ENCODE measurements around the gene SARNP.

SARNP gene

GRCh38 chr12:55720894-55721444, 96.6 kb downstream of the SARNP start:
- no peaks in the 10 kb centered on the region for H3K9me3 ChIP-seq (ENCODE audit: control insufficient read depth in 2 of 2, low read length in 2 of 2)
- peaks cover 65 to 77% of the 10 kb centered on the region in 2 donors for H3K4me1 ChIP-seq (ENCODE audit: control insufficient read depth in 2 of 2, insufficient read depth in 2 of 2, low read length in 2 of 2)
- H3K4me3 ChIP-seq (ENCODE audit: low read length in 2 of 2) = peak overlapping the region; percentile 54 to 76
- peak overlapping the region; percentile 51 to 79 for H3K9ac ChIP-seq (ENCODE audit: low read depth in 1 of 2, low read length in 2 of 2)
- H3K27me3 ChIP-seq (ENCODE audit: control insufficient read depth in 2 of 2, insufficient read depth in 2 of 2, low read length in 2 of 2) = no peaks in the 10 kb centered on the region
- H3K36me3 ChIP-seq (ENCODE audit: control insufficient read depth in 2 of 2, insufficient read depth in 2 of 2, low read length in 2 of 2) = peaks cover 23 to 30% of the 10 kb centered on the region in 2 donors
- H3K27ac ChIP-seq (ENCODE audit: low read depth in 2 of 2, low read length in 2 of 2) = peak overlapping the region; percentile 85 to 93

GRCh38 chr12:55720071-55720564, 97.4 kb downstream of the SARNP start, which contains the start of gene RDH5:
Gene RDH5, plus strand, starts transcription at chr12:55720393. Its CDS starts 792 bp downstream, at chr12:55721185.
- Histone ChIP-seq H3K4me1 (ENCODE audit: control insufficient read depth in 2 of 2, insufficient read depth in 2 of 2, low read length in 2 of 2) (peaks cover 71 to 82% of the 10 kb centered on the region in 2 donors), H3K27me3 (ENCODE audit: control insufficient read depth in 2 of 2, insufficient read depth in 2 of 2, low read length in 2 of 2) (no peaks in the 10 kb centered on the region), H3K27ac (ENCODE audit: low read depth in 2 of 2, low read length in 2 of 2) (peak within 1 kb of the TSS; percentile 85 to 93), H3K36me3 (ENCODE audit: control insufficient read depth in 2 of 2, insufficient read depth in 2 of 2, low read length in 2 of 2) (peaks cover 16 to 22% of the 10 kb centered on the region in 2 donors), H3K9me3 (ENCODE audit: control insufficient read depth in 2 of 2, low read length in 2 of 2) (no peaks in the 10 kb centered on the region), H3K9ac (ENCODE audit: low read depth in 1 of 2, low read length in 2 of 2) (peak within 1 kb of the TSS; percentile 51 to 79), H3K4me3 (ENCODE audit: low read length in 2 of 2) (peak within 1 kb of the TSS; percentile 54 to 76)

DNA sequence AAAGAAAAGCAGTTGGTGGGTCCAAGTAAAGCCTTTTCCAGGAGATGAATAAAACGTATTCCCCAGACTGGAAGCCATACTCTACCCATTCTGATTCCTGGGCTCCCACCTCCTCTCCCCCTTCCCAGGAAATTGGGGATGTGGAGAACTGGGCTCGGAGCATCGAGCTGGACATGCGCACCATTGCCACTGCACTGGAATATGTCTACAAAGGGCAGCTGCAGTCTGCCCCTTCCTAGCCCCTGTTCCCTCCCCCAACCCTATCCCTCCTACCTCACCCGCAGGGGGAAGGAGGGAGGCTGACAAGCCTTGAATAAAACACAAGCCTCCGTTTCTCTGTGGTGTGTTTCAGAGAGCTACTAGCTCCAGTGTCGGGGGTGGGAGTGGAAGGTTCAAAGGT, 98.2 kb downstream of the SARNP start:
- Histone ChIP-seq H3K4me1 (ENCODE audit: control insufficient read depth in 2 of 2, insufficient read depth in 2 of 2, low read length in 2 of 2) (peaks cover 64 to 76% of the 10 kb centered on the region in 2 donors), H3K27ac (ENCODE audit: low read depth in 2 of 2, low read length in 2 of 2) (peak overlapping the region; percentile 85 to 93), H3K36me3 (ENCODE audit: control insufficient read depth in 2 of 2, insufficient read depth in 2 of 2, low read length in 2 of 2) (peaks cover 8 to 15% of the 10 kb centered on the region in 2 donors), H3K27me3 (ENCODE audit: control insufficient read depth in 2 of 2, insufficient read depth in 2 of 2, low read length in 2 of 2) (no peaks in the 10 kb centered on the region), H3K9ac (ENCODE audit: low read depth in 1 of 2, low read length in 2 of 2) (peak overlapping the region; percentile 14 to 52), H3K4me3 (ENCODE audit: low read length in 2 of 2) (no peak overlapping the region), H3K9me3 (ENCODE audit: control insufficient read depth in 2 of 2, low read length in 2 of 2) (no peaks in the 10 kb centered on the region)

- H3K9me3 ChIP-seq (ENCODE audit: control insufficient read depth in 2 of 2, low read length in 2 of 2) = no peaks in the 10 kb centered on the region
- H3K36me3 ChIP-seq (ENCODE audit: control insufficient read depth in 2 of 2, insufficient read depth in 2 of 2, low read length in 2 of 2) = peaks cover 4 to 9% of the 10 kb centered on the region in 2 donors
- peak overlapping the region; percentile 26 to 95 for H3K27ac ChIP-seq (ENCODE audit: low read depth in 2 of 2, low read length in 2 of 2)
- H3K4me1 ChIP-seq (ENCODE audit: control insufficient read depth in 2 of 2, insufficient read depth in 2 of 2, low read length in 2 of 2) = peaks cover 58 to 70% of the 10 kb centered on the region in 2 donors
- H3K4me3 ChIP-seq (ENCODE audit: low read length in 2 of 2) = no peak overlapping the region
- H3K9ac ChIP-seq (ENCODE audit: low read depth in 1 of 2, low read length in 2 of 2) = peak overlapping the region in 1 of 2 donors; percentile 19
- no peaks in the 10 kb centered on the region for H3K27me3 ChIP-seq (ENCODE audit: control insufficient read depth in 2 of 2, insufficient read depth in 2 of 2, low read length in 2 of 2)
Measured at GRCh38 chr12:55718624-55719275, 98.8 kb downstream of the SARNP start.

GRCh38 chr12:55718015-55718414, 99.5 kb downstream of the SARNP start:
- Histone ChIP-seq H3K27ac (ENCODE audit: low read depth in 2 of 2, low read length in 2 of 2) (peak overlapping the region; percentile 95), H3K4me1 (ENCODE audit: control insufficient read depth in 2 of 2, insufficient read depth in 2 of 2, low read length in 2 of 2) (peaks cover 55 to 64% of the 10 kb centered on the region in 2 donors), H3K9ac (ENCODE audit: low read depth in 1 of 2, low read length in 2 of 2) (no peak overlapping the region)

DNA sequence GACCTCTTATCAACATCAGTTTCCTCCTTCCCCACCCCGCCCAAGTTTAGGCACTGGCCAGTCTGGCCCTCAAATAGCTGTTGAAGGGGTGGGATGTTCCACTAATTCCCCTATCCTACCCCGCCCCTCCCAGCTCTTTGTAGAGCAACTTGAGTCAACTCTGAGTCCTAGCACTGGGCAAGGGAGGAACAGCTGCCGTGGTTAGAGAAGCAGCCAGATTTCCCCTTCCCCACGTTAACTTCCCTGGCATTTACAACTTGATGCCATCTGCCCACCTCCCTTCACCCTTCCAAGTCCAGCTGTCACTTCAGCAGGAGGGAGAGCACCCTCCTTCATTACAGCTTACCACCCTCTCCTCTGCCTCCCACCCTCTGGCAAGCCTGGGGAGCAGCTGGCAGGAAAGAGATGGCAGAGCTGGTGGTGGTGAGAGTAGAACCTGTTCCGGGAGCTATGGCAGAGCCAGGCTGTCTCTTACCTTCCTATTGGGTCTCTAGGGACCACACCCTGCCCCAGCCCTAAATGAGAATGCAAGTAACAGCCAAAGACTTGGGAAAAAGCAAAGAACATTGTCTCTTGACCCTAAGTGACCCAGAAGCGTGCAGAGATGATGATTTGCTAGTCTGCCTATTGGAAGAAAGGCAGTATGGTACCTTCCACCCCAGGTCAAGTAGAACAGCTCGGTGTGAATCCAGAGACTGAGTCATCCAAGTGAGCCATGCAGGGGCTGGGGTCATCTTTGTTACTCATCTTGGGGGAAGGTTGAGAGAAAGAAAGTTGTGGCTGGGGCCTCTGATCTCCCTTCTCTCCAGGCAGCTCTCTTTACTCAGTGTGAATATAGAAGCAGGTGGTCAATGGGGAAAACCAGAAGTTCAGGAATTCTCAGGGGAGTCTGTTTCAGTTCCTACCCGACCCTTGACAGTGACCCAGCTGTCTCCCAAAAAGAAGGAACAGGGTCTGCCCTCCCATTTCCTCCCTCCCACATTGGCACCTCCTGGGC, 100.2 kb downstream of the SARNP start:
- no peaks in the 10 kb centered on the region for H3K9me3 ChIP-seq (ENCODE audit: control insufficient read depth in 2 of 2, low read length in 2 of 2)
- peaks cover 0 to 4% of the 10 kb centered on the region in 2 donors for H3K36me3 ChIP-seq (ENCODE audit: control insufficient read depth in 2 of 2, insufficient read depth in 2 of 2, low read length in 2 of 2)
- H3K27me3 ChIP-seq (ENCODE audit: control insufficient read depth in 2 of 2, insufficient read depth in 2 of 2, low read length in 2 of 2) = no peaks in the 10 kb centered on the region
- H3K9ac ChIP-seq (ENCODE audit: low read depth in 1 of 2, low read length in 2 of 2) = peak overlapping the region; percentile 82 to 94
- peaks cover 55 to 60% of the 10 kb centered on the region in 2 donors for H3K4me1 ChIP-seq (ENCODE audit: control insufficient read depth in 2 of 2, insufficient read depth in 2 of 2, low read length in 2 of 2)
- H3K4me3 ChIP-seq (ENCODE audit: low read length in 2 of 2) = peak overlapping the region; percentile 85 to 93
- H3K27ac ChIP-seq (ENCODE audit: low read depth in 2 of 2, low read length in 2 of 2) = peak overlapping the region; percentile 95

More at GRCh38 chr12:55718015-55718414, 99.5 kb downstream of the SARNP start:
- Histone ChIP-seq H3K9me3 (ENCODE audit: control insufficient read depth in 2 of 2, low read length in 2 of 2) (no peaks in the 10 kb centered on the region), H3K4me3 (ENCODE audit: low read length in 2 of 2) (peak overlapping the region in 1 of 2 donors; percentile 85), H3K36me3 (ENCODE audit: control insufficient read depth in 2 of 2, insufficient read depth in 2 of 2, low read length in 2 of 2) (peaks cover 0 to 4% of the 10 kb centered on the region in 2 donors), H3K27me3 (ENCODE audit: control insufficient read depth in 2 of 2, insufficient read depth in 2 of 2, low read length in 2 of 2) (no peaks in the 10 kb centered on the region)

DNA sequence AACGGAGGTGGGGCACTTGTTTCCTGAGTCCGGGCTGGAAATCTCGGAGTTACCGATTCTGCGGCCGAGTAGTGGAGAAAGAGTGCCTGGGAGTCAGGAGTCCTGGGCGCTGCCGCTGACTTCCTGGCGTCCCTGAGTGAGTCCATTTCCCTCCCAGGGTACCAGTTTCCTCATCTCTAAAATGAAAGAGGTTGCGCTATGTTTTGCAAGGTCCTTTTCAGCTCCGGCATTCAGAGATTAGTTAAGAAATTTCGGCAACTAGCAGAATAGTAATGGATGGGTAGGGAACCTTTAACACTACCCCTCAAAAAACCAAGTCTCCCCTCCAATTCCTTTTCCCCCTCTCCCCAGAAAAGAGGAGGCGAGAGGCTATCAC, 101.0 kb downstream of the SARNP start:
- Histone ChIP-seq H3K4me1 (ENCODE audit: control insufficient read depth in 2 of 2, insufficient read depth in 2 of 2, low read length in 2 of 2) (peaks cover 54 to 57% of the 10 kb centered on the region in 2 donors), H3K4me3 (ENCODE audit: low read length in 2 of 2) (peak overlapping the region; percentile 85 to 93), H3K9ac (ENCODE audit: low read depth in 1 of 2, low read length in 2 of 2) (peak overlapping the region; percentile 82 to 94), H3K27ac (ENCODE audit: low read depth in 2 of 2, low read length in 2 of 2) (peak overlapping the region; percentile 95), H3K36me3 (ENCODE audit: control insufficient read depth in 2 of 2, insufficient read depth in 2 of 2, low read length in 2 of 2) (peaks cover 0 to 4% of the 10 kb centered on the region in 2 donors), H3K9me3 (ENCODE audit: control insufficient read depth in 2 of 2, low read length in 2 of 2) (no peaks in the 10 kb centered on the region), H3K27me3 (ENCODE audit: control insufficient read depth in 2 of 2, insufficient read depth in 2 of 2, low read length in 2 of 2) (no peaks in the 10 kb centered on the region)

DNA sequence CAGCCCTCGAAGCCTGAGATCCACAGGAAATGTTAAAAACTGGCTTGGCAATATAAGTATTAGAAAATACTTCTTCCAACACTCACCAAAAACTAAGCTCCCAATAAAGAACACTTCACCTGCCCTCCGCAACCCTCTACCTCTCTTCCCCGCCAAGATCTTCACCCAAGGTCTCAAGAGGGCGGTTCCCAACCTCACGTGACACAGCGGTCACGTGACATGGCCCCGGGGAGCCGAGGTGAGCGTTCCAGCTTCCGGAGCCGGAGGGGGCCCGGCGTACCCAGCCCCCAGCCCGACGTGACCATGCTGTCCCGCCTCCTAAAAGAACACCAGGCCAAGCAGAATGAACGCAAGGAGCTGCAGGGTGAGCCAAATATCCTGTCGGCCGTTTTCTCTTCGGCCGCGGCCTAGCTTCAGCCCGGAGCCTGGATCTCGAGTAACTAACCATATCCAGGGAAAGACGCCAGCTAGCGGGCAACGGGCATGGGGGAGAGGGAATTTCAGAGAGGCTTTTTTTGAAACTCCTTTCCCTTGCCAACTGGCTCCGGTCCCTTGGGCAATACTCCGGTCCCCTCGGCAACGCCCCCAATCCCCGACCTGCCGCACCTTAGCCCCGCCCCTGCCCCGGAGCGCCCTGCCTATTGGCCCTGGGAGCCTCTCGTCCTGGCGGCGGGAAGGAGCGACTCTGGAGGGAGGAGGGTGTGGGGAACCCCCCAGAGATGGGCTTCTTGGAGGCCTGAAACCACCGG, 101.5 kb downstream of the SARNP start, which contains the start of gene BLOC1S1:
Gene BLOC1S1 (plus strand): TSS at position 214 of the 749 bp plus-strand sequence. CDS start 6 bp downstream, at position 220.
- no peaks in the 10 kb centered on the region for H3K27me3 ChIP-seq (ENCODE audit: control insufficient read depth in 2 of 2, insufficient read depth in 2 of 2, low read length in 2 of 2)
- H3K9ac ChIP-seq (ENCODE audit: low read depth in 1 of 2, low read length in 2 of 2) = peak within 1 kb of the TSS; percentile 82 to 94
- H3K4me3 ChIP-seq (ENCODE audit: low read length in 2 of 2) = peak within 1 kb of the TSS; percentile 85 to 93
- H3K9me3 ChIP-seq (ENCODE audit: control insufficient read depth in 2 of 2, low read length in 2 of 2) = no peaks in the 10 kb centered on the region
- H3K36me3 ChIP-seq (ENCODE audit: control insufficient read depth in 2 of 2, insufficient read depth in 2 of 2, low read length in 2 of 2) = peaks cover 0 to 4% of the 10 kb centered on the region in 2 donors
- peak within 1 kb of the TSS; percentile 95 for H3K27ac ChIP-seq (ENCODE audit: low read depth in 2 of 2, low read length in 2 of 2)
- peaks cover 49 to 51% of the 10 kb centered on the region in 2 donors for H3K4me1 ChIP-seq (ENCODE audit: control insufficient read depth in 2 of 2, insufficient read depth in 2 of 2, low read length in 2 of 2)

DNA sequence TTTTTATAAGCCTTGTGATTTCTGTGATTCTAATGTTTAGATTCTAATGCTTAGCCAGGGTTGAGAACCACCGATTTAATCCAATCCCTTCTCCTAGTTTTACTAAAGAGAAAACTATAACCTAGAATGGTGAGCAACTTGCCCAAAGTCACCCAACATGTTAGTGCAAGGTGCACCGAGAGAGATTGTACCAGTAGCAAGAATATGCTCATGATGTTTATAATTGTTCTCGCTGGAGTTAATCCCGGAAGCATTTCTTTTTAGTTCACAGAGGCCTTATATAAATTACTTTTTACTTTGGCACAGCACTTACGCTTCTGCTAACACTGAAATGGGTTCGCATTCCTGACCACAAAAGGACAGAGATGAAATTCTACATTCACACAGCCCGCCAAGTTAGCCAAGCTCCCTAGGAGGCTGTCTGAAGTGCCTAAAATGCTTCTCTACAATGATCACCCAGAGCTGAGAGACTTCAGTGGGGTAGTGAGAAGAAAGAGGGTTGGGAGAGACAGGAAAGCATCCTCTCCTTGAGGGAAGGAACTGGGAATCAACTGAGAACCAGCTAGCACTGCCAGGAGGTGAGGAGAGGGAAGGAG, 102.3 kb downstream of the SARNP start:
- peak overlapping the region; percentile 95 for H3K27ac ChIP-seq (ENCODE audit: low read depth in 2 of 2, low read length in 2 of 2)
- peaks cover 0 to 4% of the 10 kb centered on the region in 2 donors for H3K36me3 ChIP-seq (ENCODE audit: control insufficient read depth in 2 of 2, insufficient read depth in 2 of 2, low read length in 2 of 2)
- H3K4me1 ChIP-seq (ENCODE audit: control insufficient read depth in 2 of 2, insufficient read depth in 2 of 2, low read length in 2 of 2) = peaks cover 43 to 44% of the 10 kb centered on the region in 2 donors
- no peaks in the 10 kb centered on the region for H3K9me3 ChIP-seq (ENCODE audit: control insufficient read depth in 2 of 2, low read length in 2 of 2)
- H3K4me3 ChIP-seq (ENCODE audit: low read length in 2 of 2) = peak overlapping the region; percentile 85 to 93
- H3K27me3 ChIP-seq (ENCODE audit: control insufficient read depth in 2 of 2, insufficient read depth in 2 of 2, low read length in 2 of 2) = no peaks in the 10 kb centered on the region
- H3K9ac ChIP-seq (ENCODE audit: low read depth in 1 of 2, low read length in 2 of 2) = peak overlapping the region; percentile 82 to 94

All from mucosa of rectum (tissue), 2 donors.